CD14-positive monocyte (primary cell): ENCODE results near the gene CD300C. TPM values are rescaled to one million over a fixed set of nuclear protein-coding genes. Genes with fewer than 3 reads are reported as not detected.

Source experiments
- DNase-seq, 3 donors: peaks; one replicate each; pipeline ENCODE4 v3.0.0-alpha.2; 2011 to 2022
- H2AFZ ChIP-seq: 2 replicates; pipeline ENCODE4 v1.6.0; 2012; ENCODE audit warnings: mild to moderate bottlenecking, low read depth, low read length, inconsistent platforms; ENCODE audit not compliant: insufficient read depth, poor library complexity, severe bottlenecking
- H3K27ac ChIP-seq, 2 donors: 1 replicate in 1 of 2; 2 replicates in 1 of 2; pipeline ENCODE4 v1.5.1; 2012 to 2013; ENCODE audit warnings: low read length in 2 of 2, control low read depth in 1 of 2, inconsistent platforms in 1 of 2, low read depth in 1 of 2, mild to moderate bottlenecking in 1 of 2
- H3K27me3 ChIP-seq, 2 donors: one replicate each; pipeline versions ENCODE4 v1.6.0 to v1.6.1; 2011 to 2013; ENCODE audit warnings: low read length in 2 of 2; ENCODE audit not compliant: control insufficient read depth in 2 of 2, insufficient read depth in 2 of 2
- H3K36me3 ChIP-seq, 2 donors: replicated peaks in 1 of 2; 1 replicate in 1 of 2; 2 replicates in 1 of 2; pipeline versions ENCODE4 v1.5.1 to v1.6.1; 2012 to 2013; ENCODE audit warnings: low read length in 2 of 2, control low read depth in 1 of 2, inconsistent platforms in 1 of 2, mild to moderate bottlenecking in 1 of 2; ENCODE audit not compliant: insufficient read depth in 2 of 2, control insufficient read depth in 1 of 2
- H3K4me1 ChIP-seq, 2 donors: 1 replicate in 1 of 2; 2 replicates in 1 of 2; pipeline versions ENCODE4 v1.5.1 to v1.6.1; 2012 to 2013; ENCODE audit warnings: low read length in 2 of 2, control low read depth in 1 of 2, inconsistent platforms in 1 of 2, mild to moderate bottlenecking in 1 of 2, moderate library complexity in 1 of 2; ENCODE audit not compliant: insufficient read depth in 2 of 2, control insufficient read depth in 1 of 2
- H3K4me2 ChIP-seq: replicated peaks from 2 replicates; pipeline ENCODE3; 2012; ENCODE audit warnings: low read length, moderate library complexity, mild to moderate bottlenecking; ENCODE audit not compliant: poor library complexity, severe bottlenecking; ENCODE audit errors: extremely low read depth
- H3K4me3 ChIP-seq, 3 experiments: fragments of 200-600 bp in 1 of 3; sonication (generic) in 1 of 3; replicated peaks in 1 of 3; 1 replicate in 2 of 3; 2 replicates in 1 of 3; pipeline ENCODE4 v1.5.1; 2011 to 2013; ENCODE audit warnings: low read length in 3 of 3, mild to moderate bottlenecking in 3 of 3, control low read depth in 2 of 3, low read depth in 2 of 3, inconsistent platforms in 1 of 3, moderate library complexity in 1 of 3
- H3K79me2 ChIP-seq: 2 replicates; pipeline ENCODE4 v1.6.0; 2012; ENCODE audit warnings: mild to moderate bottlenecking, control low read depth, inconsistent platforms, low read length, moderate library complexity; ENCODE audit not compliant: insufficient read depth
- H3K9ac ChIP-seq: 2 replicates; pipeline ENCODE4 v1.6.0; 2017; ENCODE audit warnings: low read length, mild to moderate bottlenecking; ENCODE audit not compliant: insufficient read depth, poor library complexity, severe bottlenecking
- H3K9me3 ChIP-seq, 2 donors: replicated peaks in 1 of 2; 1 replicate in 1 of 2; 2 replicates in 1 of 2; pipeline versions ENCODE4 v1.5.1 to v1.6.1; 2012 to 2013; ENCODE audit warnings: low read length in 2 of 2, control low read depth in 1 of 2; ENCODE audit not compliant: control insufficient read depth in 1 of 2, insufficient read depth in 1 of 2
- H4K20me1 ChIP-seq: 2 replicates; pipeline ENCODE4 v1.6.0; 2012; ENCODE audit warnings: mild to moderate bottlenecking, low read length, control low read depth, moderate library complexity; ENCODE audit not compliant: insufficient read depth
- H3K27ac Mint-ChIP-seq, 7 donors: one replicate each; pipeline ENCODE4 v1.8.0; 2020; ENCODE audit warnings: mild to moderate bottlenecking in 7 of 7, mixed read lengths in 7 of 7, moderate library complexity in 6 of 7, inconsistent platforms in 2 of 7
- H3K27me3 Mint-ChIP-seq, 3 donors: one replicate each; pipeline ENCODE4 v1.8.0; 2021 to 2022; ENCODE audit warnings: low read depth in 3 of 3, mild to moderate bottlenecking in 3 of 3, mixed read lengths in 3 of 3, moderate library complexity in 3 of 3, inconsistent platforms in 1 of 3
- H3K36me3 Mint-ChIP-seq, 2 donors: one replicate each; pipeline ENCODE4 v1.8.0; 2020; ENCODE audit warnings: mixed read lengths in 2 of 2, inconsistent platforms in 1 of 2, mild to moderate bottlenecking in 1 of 2
- H3K4me1 Mint-ChIP-seq: one replicate; pipeline ENCODE4 v1.8.0; 2020; ENCODE audit warnings: mild to moderate bottlenecking, mixed read lengths
- H3K4me3 Mint-ChIP-seq, 2 donors: one replicate each; pipeline ENCODE4 v1.8.0; 2020; ENCODE audit warnings: mild to moderate bottlenecking in 2 of 2, mixed read lengths in 2 of 2, moderate library complexity in 1 of 2
- H3K9me3 Mint-ChIP-seq, 7 donors: one replicate each; pipeline ENCODE4 v1.8.0; 2020 to 2022; ENCODE audit warnings: mixed read lengths in 7 of 7, mild to moderate bottlenecking in 6 of 7, moderate library complexity in 6 of 7, inconsistent platforms in 2 of 7
- WGBS: methylation state at CpG from one replicate; pipeline ENCODE4 v1.1.5; 2013; ENCODE audit warnings: missing lambda C conversion rate; ENCODE audit not compliant: insufficient coverage; 5-methylcytosine and 5-hydroxymethylcytosine counted together
- intact Hi-C, 2 donors: fragments of 100-400 bp; cut with micrococcal nuclease; formaldehyde crosslinking; loops; one replicate each; pipeline versions ENCODE4 v1.15.0 to v1.15.1; 2023
- polyA plus RNA-seq, 3 donors: library from polyadenylated mRNA; depleted of rRNA in 1 of 3; unstranded in 2 of 3; stranded (reverse) in 1 of 3; fragments of 300-500 nt in 2 of 3; fragments of >200 nt in 1 of 3; fragmentation: Illumina TruSeq in 2 of 3; gene quantifications; 1 replicate in 2 of 3; 2 replicates in 1 of 3; pipeline ENCODE4 v1.2.3, GENCODE V29; 2012 to 2021
- TF ChIP-seq, protein P1 (sequence below): fragments of 200-600 bp; IDR thresholded peaks from one replicate; pipeline ENCODE4 v1.8.0; 2022; ENCODE audit warnings: antibody characterized with exemption, mild to moderate bottlenecking

CD300C gene
- polyA plus RNA-seq, 3 donors: 68.3 to 141 (median 93.1) TPM

DNA sequence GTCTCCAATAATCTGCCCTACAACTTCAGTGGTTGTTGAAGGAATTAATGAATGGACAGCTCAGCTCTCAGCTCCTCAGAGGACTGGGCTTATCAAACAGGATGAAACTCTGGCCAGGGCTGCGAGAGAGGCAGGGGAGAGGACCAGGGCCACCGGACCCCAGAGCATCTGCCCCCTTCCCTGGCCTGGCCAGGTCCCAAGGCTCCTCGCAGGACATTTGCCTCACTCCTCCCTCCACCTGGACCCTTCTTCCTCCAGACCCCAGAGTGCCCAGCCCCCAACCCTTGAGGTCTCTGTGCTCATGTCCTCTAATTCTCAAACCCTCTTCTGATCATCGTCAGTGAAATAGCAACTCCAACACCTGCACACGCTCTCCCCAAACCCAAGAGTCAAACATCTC is 3.7 kb downstream of the CD300C start:
- intact Hi-C loops: no loop called here
- 97% methylated on average over 5 of the region's 5 CpGs for WGBS
- no peak overlapping the region for H3K4me3 ChIP-seq

DNA sequence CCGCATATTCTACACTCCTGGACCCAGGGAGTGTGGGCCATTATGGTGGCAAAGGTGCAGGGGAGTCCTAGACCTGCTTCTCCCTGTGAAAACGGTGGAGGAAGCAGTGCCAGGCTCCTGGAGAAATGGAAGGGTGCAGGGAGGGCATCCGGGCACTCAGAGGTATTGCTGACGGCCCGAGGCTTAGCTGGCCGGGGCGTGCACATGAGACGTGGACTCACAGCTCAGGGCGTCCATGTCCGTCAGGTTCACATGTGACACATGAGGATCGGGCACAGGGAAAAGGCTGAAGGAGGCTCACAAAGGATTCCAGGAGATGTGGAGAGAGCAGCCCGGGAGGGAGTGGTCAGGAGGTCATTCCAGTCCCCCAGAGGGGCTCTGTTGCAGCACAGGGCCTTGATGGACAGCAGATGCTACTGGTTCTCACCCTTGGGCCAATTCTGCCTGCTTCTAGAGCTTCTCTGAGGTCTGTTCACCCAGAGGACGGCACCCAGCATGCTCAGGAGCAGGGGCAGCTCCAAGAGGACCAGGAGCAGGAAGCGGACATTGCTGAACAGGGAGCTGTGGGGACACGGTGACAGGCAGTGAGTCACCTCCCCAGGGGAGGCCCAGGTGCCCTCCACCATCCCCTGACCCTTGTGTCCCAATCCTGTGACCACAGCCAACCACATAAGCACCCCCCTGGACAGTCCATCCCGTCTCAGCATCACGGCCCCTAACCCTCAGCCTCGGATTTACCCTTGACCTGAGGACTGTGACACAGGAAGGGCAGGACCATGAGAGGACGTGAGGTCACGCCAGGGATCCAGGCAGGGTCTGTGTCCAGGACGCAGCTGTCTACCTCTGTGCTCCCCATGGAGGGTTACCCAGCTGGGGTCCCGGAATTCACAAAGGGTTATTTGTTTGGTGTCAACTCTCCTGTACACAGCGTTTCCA is 4.5 kb downstream of the CD300C start:
- intact Hi-C loops: no loop called here
- Histone ChIP-seq H3K9me3 (no peaks in the 10 kb centered on the region), H2AFZ (no peak overlapping the region), H3K4me2 (no peak overlapping the region), H3K9ac (no peak overlapping the region), H3K79me2 (peaks cover 39% of the 10 kb centered on the region), H3K36me3 (peaks cover 46 to 57% of the 10 kb centered on the region in 2 donors), H4K20me1 (peaks cover 82% of the 10 kb centered on the region), H3K4me3 (no peak overlapping the region), H3K27me3 (no peaks in the 10 kb centered on the region), H3K4me1 (peaks cover 28 to 37% of the 10 kb centered on the region in 2 donors), H3K27ac (peak overlapping the region in 1 of 2 donors; percentile 32)
- TF ChIP-seq, protein P1, sequence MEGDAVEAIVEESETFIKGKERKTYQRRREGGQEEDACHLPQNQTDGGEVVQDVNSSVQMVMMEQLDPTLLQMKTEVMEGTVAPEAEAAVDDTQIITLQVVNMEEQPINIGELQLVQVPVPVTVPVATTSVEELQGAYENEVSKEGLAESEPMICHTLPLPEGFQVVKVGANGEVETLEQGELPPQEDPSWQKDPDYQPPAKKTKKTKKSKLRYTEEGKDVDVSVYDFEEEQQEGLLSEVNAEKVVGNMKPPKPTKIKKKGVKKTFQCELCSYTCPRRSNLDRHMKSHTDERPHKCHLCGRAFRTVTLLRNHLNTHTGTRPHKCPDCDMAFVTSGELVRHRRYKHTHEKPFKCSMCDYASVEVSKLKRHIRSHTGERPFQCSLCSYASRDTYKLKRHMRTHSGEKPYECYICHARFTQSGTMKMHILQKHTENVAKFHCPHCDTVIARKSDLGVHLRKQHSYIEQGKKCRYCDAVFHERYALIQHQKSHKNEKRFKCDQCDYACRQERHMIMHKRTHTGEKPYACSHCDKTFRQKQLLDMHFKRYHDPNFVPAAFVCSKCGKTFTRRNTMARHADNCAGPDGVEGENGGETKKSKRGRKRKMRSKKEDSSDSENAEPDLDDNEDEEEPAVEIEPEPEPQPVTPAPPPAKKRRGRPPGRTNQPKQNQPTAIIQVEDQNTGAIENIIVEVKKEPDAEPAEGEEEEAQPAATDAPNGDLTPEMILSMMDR: no peak
- Mint-ChIP-seq H3K27ac (peak overlapping the region in 3 of 7 donors; percentile 7 to 13 (median 11)), H3K36me3 (peaks cover 71 to 80% of the 10 kb centered on the region in 2 donors), H3K27me3 (peaks cover 0 to 3% (median 0%) of the 10 kb centered on the region in 3 donors), H3K4me1 (peaks cover 43% of the 10 kb centered on the region), H3K9me3 (peaks cover 0 to 2% (median 0%) of the 10 kb centered on the region in 7 donors), H3K4me3 (no peak overlapping the region)
- DNase-seq: no peak
- 92% methylated on average over 17 of the region's 23 CpGs for WGBS

More for the DNA sequence above, 3.7 kb downstream of the CD300C start:
- H3K36me3 ChIP-seq: peaks cover 46 to 57% of the 10 kb centered on the region in 2 donors
- no peak for DNase-seq
- TF ChIP-seq, protein P1: no peak
- no peak overlapping the region for H3K4me2 ChIP-seq
- peaks cover 0 to 2% (median 0%) of the 10 kb centered on the region in 7 donors for H3K9me3 Mint-ChIP-seq
- no peak overlapping the region for H3K4me3 Mint-ChIP-seq
- no peak overlapping the region for H2AFZ ChIP-seq
- no peaks in the 10 kb centered on the region for H3K27me3 ChIP-seq
- peaks cover 0 to 3% (median 0%) of the 10 kb centered on the region in 3 donors for H3K27me3 Mint-ChIP-seq
- H3K9me3 ChIP-seq: no peaks in the 10 kb centered on the region
- H3K27ac ChIP-seq: no peak overlapping the region
- H3K9ac ChIP-seq: no peak overlapping the region
- H3K36me3 Mint-ChIP-seq: peaks cover 64 to 72% of the 10 kb centered on the region in 2 donors
- peaks cover 47% of the 10 kb centered on the region for H3K4me1 Mint-ChIP-seq
- H3K79me2 ChIP-seq: peaks cover 39% of the 10 kb centered on the region
- peaks cover 75% of the 10 kb centered on the region for H4K20me1 ChIP-seq
- peaks cover 36 to 44% of the 10 kb centered on the region in 2 donors for H3K4me1 ChIP-seq
- H3K27ac Mint-ChIP-seq: peak overlapping the region in 2 of 7 donors; percentile 7 to 20
